ENCODE measurements around the gene FAM107B.
"Not testable (repeated sequence)": the region's sequence is repeated elsewhere in the genome, so short reads cannot be mapped to it uniquely, and the experiment has no call there.

The FAM107B gene

DNA sequence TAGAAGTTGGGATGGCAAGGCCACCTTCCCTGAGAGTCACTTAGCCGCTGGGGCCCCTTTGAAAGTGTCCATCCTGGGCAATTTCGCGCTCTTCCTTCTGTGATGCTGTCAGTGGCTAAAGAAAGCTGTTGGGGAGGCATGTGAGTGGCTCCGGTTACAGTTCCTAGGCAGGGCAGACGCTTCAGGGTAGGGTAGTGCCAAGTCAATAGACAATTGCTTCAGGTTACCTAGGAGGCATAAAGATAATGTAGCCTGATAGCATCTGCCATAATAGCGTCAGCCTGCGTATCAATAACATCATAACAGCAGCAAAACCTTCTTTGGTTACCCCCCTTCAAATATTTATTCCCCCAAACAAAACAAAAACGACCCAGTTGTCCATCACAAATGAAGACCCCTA lies at the start of gene FAM107B:
Gene FAM107B (minus strand): TSS at position 101 of the 400 bp plus-strand sequence. CDS start 234 bp downstream, outside the sequence.
- TF ChIP-seq ZFX (IDR thresholded peaks at IDR 0.05): no peak
- TF ChIP-seq, protein P1, sequence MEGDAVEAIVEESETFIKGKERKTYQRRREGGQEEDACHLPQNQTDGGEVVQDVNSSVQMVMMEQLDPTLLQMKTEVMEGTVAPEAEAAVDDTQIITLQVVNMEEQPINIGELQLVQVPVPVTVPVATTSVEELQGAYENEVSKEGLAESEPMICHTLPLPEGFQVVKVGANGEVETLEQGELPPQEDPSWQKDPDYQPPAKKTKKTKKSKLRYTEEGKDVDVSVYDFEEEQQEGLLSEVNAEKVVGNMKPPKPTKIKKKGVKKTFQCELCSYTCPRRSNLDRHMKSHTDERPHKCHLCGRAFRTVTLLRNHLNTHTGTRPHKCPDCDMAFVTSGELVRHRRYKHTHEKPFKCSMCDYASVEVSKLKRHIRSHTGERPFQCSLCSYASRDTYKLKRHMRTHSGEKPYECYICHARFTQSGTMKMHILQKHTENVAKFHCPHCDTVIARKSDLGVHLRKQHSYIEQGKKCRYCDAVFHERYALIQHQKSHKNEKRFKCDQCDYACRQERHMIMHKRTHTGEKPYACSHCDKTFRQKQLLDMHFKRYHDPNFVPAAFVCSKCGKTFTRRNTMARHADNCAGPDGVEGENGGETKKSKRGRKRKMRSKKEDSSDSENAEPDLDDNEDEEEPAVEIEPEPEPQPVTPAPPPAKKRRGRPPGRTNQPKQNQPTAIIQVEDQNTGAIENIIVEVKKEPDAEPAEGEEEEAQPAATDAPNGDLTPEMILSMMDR (conservative IDR thresholded peaks at IDR 0.05): no peak
- no peak within 1 kb of the TSS for H3K27ac ChIP-seq

DNA sequence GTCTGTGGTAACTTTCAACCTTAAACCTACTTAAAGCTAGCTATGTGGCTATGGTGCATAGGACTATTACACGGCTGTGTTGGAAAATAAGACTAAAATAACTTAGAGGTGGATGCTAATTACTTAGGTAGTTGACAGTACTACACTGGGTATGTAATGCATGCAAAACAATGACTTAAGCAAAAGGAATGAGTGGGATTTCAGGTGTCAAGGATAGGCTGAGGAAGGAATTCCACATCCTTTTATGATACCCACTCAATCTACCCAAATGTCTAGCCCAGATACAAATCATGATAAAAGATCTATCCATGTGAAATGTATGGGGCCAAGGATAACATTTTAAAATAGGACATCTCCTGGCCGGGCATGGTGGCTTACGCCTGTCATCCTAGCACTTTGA lies 49.3 kb upstream of the FAM107B start:
- TF ChIP-seq ZFX (IDR thresholded peaks at IDR 0.05): no peak
- no peak overlapping the region for H3K27ac ChIP-seq

DNA sequence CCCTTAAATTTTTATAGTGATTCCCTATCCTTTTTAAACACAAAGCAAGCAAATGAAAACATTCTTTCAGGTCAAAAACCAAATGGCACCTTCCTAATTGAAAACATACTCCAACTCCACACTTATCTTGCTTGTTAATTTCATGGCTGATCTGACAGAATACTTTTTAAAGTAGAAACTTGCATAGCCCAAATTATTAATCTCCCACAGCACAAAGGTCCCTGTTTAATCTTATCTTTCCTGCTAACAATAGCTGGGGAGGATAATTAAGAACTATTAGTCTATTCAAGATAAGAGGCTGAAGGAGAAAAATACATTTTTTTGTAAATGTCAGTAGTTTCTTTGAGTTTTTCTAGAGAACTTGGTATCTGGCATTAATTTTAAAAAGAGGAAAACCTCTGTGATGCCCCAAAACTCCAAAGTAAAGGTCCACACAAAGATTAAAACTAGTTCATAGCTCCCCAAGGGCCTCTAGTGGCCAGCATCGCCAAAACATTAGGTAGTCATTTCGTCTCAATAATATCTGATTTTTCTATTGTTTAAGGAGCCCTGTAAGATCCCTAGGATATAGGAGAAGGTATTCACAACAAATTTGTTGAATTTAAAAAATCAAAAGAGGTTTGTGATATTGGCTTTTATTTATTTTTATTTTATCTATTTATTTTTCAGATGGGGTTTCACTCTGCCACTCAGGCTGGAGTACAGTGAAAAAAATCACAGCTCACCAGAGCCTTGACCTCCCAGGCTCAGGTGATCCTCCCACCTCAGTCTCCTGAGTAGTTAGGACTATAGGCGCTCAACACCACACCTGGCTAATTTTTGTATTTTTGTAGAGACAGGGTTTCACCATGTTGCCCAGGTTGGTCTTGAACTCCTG lies 48.4 kb upstream of the FAM107B start:
- no peak for TF ChIP-seq ZFX (IDR thresholded peaks at IDR 0.05)
- TF ChIP-seq, protein P1 (conservative IDR thresholded peaks at IDR 0.05): peak; percentile 80

DNA sequence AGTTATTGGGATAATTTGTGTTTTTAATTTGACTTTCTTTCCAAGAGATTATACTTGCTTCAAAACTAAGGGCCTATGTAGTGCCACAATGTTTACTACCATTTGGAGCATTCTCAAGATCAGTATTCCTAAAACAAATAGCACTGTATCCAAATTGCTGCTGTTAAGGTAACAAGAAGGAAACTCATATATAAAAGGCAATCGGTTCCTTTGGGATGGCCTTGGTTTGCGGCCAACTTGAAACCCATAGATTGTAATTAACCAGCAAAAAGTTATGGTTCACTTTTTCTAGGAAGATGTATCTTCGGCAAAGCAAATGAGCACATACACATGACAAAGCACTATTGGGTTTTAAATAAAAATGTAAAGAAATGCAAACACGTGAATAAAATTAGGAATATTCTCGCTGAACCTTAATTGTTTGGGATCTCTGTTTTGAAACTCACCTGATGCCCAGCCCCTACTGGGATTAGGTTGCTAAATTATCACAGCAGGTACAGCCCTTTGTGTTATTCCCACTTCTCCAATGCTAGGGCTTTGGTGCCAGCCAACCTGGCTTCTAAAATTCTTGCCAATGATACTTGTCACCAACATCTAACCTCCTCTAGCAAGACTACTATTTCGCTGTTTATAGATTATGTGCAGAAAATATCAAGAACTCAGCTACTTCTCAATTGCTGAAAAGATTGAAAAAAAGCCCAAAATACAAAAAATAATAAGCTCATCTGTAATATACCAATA lies 47.1 kb upstream of the FAM107B start:
- TF ChIP-seq, protein P1 (conservative IDR thresholded peaks at IDR 0.05): no peak
- no peak for TF ChIP-seq ZFX (IDR thresholded peaks at IDR 0.05)
- no peak overlapping the region for H3K27ac ChIP-seq

More for the DNA sequence above, 48.4 kb upstream of the FAM107B start:
- H3K27ac ChIP-seq: no peak overlapping the region

DNA sequence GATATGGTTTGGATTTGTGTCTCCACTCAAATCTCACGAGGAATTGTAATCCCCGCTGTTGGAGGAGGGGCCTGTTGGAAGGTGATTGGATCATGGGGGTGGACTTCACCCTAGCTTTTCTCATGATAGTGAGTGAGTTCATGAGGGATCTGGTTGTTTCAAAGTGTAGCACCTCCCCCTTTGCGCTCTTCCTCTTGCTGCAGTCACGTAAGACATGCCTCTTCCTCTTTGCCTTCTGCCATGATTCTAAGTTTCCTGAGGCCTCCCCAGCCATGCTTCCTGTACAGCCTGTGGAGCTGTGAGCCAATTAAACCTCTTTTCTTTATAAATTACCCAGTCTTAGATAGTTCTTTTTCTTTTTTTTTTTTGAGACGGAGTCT lies 46.1 kb upstream of the FAM107B start:
- no peak for TF ChIP-seq ZFX (IDR thresholded peaks at IDR 0.05)
- TF ChIP-seq, protein P1 (conservative IDR thresholded peaks at IDR 0.05): no peak
- H3K27ac ChIP-seq: no peak overlapping the region

DNA sequence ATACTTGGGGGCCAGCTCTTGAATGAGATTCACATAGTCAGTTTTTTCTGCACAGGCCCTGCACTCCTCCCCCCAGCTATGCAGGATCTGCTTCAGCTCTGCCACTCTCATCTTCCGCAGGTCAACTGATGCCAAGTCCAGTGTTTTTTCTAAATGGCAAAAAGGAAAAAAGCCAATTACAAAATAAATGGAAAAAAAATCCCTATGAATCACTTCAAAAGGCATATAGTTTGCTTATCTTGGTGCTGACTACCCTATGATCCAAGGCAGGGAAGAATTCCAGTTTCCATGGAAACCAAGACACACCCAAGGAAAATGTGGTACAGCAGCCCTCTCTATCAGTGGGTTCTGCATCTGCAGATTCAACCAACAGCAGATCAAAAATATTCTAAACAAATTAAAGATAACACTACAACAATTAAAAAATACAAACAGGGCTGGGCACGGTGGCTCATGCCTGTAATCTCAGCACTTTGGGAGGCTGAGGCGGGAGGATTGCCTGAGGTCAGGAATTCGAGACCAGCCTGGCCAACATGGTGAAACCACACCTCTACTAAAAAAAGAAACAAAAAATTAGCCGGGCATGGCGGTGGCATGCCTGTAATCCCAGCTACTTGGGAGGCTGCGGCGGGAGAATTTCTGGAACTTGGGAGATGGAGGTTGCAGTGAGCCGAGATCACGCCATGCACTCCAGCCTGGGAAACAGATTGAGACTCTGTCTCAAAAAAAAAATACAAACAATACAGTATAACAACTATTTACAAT lies 45.5 kb upstream of the FAM107B start:
- H3K27ac ChIP-seq: no peak overlapping the region
- TF ChIP-seq ZFX (IDR thresholded peaks at IDR 0.05): no peak
- TF ChIP-seq, protein P1 (conservative IDR thresholded peaks at IDR 0.05): no peak

DNA sequence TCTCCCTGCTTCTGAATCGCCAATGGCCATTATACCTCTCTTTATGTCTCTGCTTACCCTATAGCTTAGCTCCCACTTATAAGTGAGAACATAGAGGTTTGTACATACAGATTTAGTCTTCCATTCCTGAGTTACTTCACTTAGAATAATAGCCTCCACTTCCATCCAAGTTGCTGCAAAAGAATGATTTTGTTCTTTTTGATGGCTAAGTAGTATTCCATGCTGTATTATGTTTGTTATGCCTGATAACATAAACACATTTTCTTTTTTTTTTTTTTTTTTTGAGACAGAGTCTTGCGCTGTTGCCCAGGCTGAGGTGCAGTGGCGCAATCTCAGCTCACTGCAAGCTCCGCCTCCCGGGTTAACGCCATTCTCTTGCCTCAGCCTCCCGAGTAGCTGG lies 42.0 kb upstream of the FAM107B start:
- not testable (repeated sequence) for H3K27ac ChIP-seq

DNA sequence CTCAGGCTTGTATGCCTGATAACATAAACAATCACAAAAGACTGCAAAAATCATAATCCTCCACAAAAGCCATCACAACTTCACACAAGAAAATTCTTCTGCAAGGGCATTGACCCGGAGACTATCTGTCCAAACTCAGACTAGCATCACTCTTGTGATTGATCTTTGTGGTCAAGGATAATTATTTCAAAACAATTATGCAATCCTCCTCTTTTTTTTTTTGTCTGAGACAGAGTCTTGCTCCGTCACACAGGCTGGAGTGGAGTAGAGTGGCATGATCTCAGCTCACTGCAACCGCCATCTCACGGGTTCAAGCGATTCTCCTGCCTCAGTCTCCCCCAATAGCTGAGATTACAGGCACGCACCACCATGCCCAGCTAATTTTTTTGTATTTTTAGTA lies 41.0 kb upstream of the FAM107B start:
- TF ChIP-seq ZFX (IDR thresholded peaks at IDR 0.05): no peak
- TF ChIP-seq, protein P1 (conservative IDR thresholded peaks at IDR 0.05): no peak
- no peak overlapping the region for H3K27ac ChIP-seq
